T-helper 2 cell treated with Interferon-gamma antibody and Interleukin-4, amounts not matched to agents 5 μg/mL and 100 μg/mL, for 36 hours (primary cell): Measurements from ENCODE around the gene TESK1.
"Not testable (repeated sequence)": the region's sequence is repeated elsewhere in the genome, so short reads cannot be mapped to it uniquely, and the experiment has no call there.

Source experiments
- DNase-seq: peaks from one replicate; pipeline ENCODE4 v3.0.0; 2021; ENCODE audit warnings: low spot score
- H3K27ac Mint-ChIP-seq: one replicate; pipeline ENCODE4 v1.8.0; 2021; ENCODE audit warnings: mild to moderate bottlenecking, mixed read lengths
- H3K27me3 Mint-ChIP-seq: one replicate; pipeline ENCODE4 v1.8.0; 2021; ENCODE audit warnings: low read depth, mixed read lengths
- H3K36me3 Mint-ChIP-seq: one replicate; pipeline ENCODE4 v1.8.0; 2021; ENCODE audit warnings: low read depth, mixed read lengths
- H3K4me1 Mint-ChIP-seq: one replicate; pipeline ENCODE4 v1.8.0; 2021; ENCODE audit warnings: low read depth, mixed read lengths
- H3K4me3 Mint-ChIP-seq: one replicate; pipeline ENCODE4 v1.8.0; 2022; ENCODE audit warnings: mild to moderate bottlenecking, moderate library complexity, mixed read lengths
- H3K9me3 Mint-ChIP-seq: one replicate; pipeline ENCODE4 v1.8.0; 2021; ENCODE audit warnings: mixed read lengths

Gene TESK1

DNA sequence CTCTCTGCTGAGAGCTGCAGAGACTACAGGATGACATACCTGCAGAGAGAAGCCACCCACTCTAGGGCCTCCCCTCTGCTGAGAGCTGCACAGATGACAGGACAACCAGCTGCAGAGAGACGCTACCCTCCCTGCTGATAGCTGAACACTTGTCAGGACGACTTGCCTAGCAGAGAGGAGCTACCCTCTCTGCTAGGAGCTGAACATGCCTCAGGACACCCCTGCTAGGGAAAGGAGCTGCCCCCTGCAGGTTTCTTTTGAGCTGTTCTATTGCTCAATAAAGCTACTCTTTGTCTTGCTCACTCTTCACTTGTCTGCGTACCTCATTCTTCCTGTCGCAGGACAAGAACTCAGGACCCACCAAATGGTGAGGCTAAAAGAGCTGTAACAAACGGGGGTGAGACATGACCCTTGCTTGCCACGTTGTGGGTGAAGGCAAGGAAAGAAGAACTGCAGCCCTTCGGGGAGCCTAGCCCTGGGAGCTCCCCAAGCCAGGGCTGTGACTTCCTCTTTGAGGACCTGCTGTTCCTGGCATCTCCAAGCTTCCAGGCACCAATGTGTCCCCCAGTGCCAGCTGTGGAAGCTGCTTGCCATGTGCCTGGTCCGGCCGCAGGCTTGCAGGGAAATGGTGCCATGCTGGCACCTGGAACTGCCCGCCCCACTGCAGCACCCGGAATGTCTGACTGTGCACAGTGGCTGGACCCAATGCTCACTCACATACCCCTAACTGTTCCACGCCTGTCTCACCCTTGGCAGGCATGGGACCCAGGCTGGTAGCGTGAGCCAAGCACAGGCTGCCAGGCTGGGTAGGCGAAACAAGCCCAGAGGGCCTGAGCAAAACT, 5.1 kb upstream of the TESK1 start:
- no peaks in the 10 kb centered on the region for H3K27me3 Mint-ChIP-seq
- no peak overlapping the region for H3K4me3 Mint-ChIP-seq
- H3K36me3 Mint-ChIP-seq = no peaks in the 10 kb centered on the region

DNA sequence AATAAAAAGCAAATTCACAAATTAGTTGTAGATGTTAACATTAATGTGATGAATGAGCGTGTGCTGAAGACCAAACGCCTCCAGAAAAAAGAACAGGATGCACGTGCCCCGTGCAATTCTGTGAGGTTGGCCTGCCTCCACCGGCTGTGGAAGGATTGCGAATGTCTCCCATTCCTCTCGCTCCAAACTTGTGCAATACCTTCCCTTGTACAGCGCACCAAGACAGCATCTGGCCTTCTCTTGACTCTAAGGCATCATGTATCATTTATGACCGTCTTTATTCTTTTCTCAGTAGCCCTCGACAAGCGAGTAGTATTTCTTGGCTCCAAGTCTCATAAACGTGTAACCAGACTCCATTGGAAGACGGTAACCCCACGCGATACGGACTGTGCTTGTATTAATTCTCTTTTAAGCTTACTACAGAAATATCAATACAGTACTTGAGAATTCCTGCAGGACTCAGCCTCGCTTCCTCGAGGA, 1.5 kb upstream of the TESK1 start:
- Mint-ChIP-seq H3K27me3 (no peaks in the 10 kb centered on the region), H3K4me3 (peak overlapping the region; percentile 91), H3K4me1 (peaks cover 28% of the 10 kb centered on the region), H3K9me3 (no peaks in the 10 kb centered on the region), H3K27ac (peak overlapping the region; percentile 96), H3K36me3 (peaks cover 14% of the 10 kb centered on the region)
- peak; percentile 20 for DNase-seq

More for the DNA sequence above, 5.1 kb upstream of the TESK1 start:
- Mint-ChIP-seq H3K9me3 (no peaks in the 10 kb centered on the region), H3K27ac (no peak overlapping the region), H3K4me1 (peaks cover 16% of the 10 kb centered on the region)
- no peak for DNase-seq

DNA sequence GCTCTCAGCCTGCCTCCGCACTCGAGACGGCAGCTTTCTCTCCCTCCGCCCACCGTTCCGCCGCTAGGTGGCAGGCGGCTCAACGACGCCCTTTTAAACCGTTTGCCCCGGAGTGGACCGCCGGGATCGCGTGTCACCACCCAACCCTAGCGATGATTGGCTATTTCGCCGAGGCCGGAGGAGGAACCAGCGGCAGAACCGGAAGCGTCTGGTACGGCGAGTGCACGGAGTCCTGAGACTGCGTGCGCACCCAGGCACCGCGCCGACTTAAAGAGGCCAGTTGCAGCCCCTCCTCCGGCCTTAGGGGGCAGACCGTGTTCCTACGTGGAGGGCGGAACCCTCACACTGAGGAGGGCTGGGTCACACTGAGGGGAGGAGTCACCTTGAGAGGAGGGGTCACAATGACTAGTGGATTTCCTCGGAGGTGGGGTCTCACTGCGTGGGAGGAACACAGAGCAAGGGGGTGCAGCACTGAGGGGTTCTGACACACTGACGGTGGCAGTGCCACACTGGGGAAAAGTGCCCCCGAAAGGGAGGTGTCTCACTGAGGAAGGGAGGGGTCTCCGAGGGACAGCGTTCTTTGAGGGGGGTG, 980 bp upstream of the TESK1 start:
- Mint-ChIP-seq H3K27ac (peak overlapping the region; percentile 96), H3K27me3 (no peaks in the 10 kb centered on the region), H3K36me3 (peaks cover 17% of the 10 kb centered on the region), H3K4me1 (peaks cover 28% of the 10 kb centered on the region), H3K4me3 (peak overlapping the region; percentile 91), H3K9me3 (no peaks in the 10 kb centered on the region)
- peak; percentile 100 for DNase-seq

DNA sequence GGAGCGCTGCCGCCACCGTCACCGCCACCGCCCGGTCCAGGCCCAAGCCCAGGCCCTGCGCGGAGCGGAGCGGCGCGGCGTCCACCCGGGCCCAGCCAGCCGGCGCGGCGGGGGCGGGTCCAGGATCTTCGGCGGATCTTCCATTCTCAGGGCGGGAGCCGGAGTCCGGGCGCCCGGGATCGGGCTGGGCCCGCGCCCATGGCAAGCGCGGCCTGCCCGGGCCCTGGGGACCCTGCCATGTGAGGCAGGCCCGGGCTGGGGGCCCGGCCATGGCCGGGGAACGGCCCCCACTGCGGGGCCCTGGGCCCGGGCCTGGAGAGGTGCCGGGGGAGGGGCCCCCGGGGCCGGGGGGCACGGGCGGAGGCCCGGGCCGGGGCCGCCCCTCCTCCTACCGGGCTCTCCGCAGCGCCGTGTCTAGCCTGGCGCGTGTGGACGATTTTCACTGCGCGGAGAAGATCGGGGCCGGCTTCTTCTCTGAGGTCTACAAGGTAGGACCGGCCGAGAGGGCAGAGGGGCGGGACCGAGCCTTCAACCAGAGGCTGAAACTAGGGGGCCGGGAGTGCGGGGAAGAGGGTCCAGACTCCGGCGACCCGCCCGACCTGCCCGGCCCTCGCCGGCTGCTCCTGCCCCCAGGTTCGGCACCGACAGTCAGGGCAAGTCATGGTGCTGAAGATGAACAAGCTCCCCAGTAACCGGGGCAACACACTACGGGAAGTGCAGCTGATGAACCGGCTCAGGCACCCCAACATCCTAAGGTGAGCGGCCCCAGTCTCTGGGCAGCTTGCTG, 482 bp downstream of the TESK1 start:
- Mint-ChIP-seq H3K36me3 (peaks cover 17% of the 10 kb centered on the region), H3K27ac (peak overlapping the region; percentile 9), H3K27me3 (no peaks in the 10 kb centered on the region), H3K4me3 (peak overlapping the region; percentile 81), H3K9me3 (no peaks in the 10 kb centered on the region), H3K4me1 (peaks cover 28% of the 10 kb centered on the region)
- peak; percentile 32 for DNase-seq

DNA sequence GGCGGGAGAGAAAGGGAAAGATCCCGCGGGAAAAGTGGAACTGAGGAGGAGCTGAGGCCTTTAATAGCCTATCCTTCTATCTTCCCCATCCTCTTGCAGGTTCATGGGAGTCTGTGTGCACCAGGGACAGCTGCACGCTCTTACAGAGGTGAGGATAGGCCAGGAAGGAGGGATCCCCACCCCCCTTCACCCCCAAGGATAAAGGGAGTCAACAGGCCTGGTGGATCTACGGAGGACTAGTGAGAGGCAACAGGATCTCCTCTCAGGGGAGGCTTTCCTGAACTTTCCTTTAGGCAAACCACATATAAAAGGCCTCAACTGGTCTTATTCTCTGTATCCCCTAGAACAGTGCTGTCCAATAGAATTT, 1.1 kb downstream of the TESK1 start:
- Mint-ChIP-seq H3K27me3 (no peaks in the 10 kb centered on the region), H3K4me3 (peak overlapping the region; percentile 81), H3K9me3 (no peaks in the 10 kb centered on the region), H3K4me1 (peaks cover 28% of the 10 kb centered on the region), H3K27ac (no peak overlapping the region), H3K36me3 (peaks cover 17% of the 10 kb centered on the region)
- DNase-seq = no peak

DNA sequence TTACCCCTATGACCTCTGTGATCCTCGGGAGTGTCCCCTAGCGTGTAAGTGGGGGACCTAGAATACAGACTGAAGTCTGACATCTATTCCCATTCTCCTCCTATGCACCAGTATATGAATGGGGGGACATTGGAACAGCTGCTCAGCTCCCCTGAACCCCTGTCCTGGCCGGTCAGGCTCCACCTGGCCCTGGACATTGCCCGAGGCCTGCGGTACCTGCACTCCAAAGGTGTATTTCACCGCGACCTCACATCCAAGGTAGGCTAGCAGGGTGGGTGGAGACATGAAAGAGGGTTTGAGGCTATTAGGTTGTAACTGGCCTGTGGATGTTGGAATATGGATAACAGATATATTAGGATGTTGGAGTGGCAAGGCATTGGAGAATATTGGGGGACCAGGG, 1.7 kb downstream of the TESK1 start:
- Mint-ChIP-seq H3K27me3 (no peaks in the 10 kb centered on the region), H3K4me3 (peak overlapping the region; percentile 24), H3K27ac (no peak overlapping the region), H3K36me3 (peaks cover 22% of the 10 kb centered on the region), H3K9me3 (no peaks in the 10 kb centered on the region), H3K4me1 (peaks cover 32% of the 10 kb centered on the region)
- DNase-seq = no peak

DNA sequence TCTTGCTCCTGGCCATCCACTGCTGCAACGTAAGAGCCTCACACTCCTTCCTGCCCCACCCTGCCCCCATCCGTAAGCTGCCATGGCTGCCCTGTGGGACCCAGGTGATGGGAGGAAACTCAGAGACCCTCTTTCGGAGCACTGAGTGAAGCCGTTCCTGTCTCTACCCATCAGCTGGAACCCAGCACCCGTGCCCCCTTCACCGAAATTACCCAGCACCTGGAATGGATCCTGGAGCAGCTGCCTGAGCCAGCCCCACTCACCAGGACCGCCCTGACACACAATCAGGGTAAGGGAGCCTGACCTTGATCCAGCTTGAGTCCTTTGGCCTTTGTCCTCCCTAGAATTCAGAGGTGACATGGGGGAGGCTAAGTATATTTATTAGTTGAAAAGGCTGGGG, 3.2 kb downstream of the TESK1 start:
- Mint-ChIP-seq H3K27me3 (no peaks in the 10 kb centered on the region), H3K27ac (no peak overlapping the region), H3K9me3 (no peaks in the 10 kb centered on the region), H3K36me3 (peaks cover 22% of the 10 kb centered on the region), H3K4me3 (no peak overlapping the region), H3K4me1 (peaks cover 27% of the 10 kb centered on the region)
- no peak for DNase-seq

DNA sequence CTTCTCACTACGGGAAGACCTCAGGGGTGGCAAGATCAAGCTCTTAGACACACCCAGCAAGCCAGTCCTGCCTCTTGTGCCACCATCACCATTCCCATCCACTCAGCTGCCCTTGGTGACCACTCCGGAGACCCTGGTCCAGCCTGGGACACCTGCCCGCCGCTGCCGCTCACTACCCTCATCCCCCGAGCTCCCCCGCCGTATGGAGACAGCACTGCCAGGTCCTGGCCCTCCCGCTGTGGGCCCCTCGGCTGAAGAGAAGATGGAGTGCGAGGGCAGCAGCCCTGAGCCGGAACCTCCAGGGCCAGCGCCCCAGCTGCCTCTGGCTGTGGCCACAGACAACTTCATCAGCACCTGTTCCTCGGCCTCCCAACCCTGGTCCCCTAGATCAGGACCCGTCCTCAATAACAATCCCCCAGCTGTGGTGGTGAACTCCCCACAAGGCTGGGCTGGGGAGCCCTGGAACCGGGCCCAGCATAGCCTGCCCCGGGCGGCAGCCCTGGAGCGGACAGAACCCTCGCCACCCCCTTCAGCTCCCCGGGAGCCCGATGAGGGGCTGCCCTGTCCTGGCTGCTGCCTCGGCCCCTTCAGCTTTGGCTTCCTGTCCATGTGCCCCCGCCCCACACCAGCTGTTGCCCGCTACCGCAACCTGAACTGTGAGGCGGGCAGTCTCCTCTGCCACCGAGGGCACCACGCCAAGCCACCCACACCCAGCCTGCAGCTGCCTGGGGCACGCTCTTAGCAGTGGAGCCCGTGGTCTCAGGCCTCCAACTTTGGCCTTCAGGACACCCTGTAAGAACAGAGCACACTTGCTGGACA, 4.1 kb downstream of the TESK1 start:
- Mint-ChIP-seq H3K27ac (no peak overlapping the region), H3K36me3 (peaks cover 22% of the 10 kb centered on the region), H3K4me1 (peaks cover 19% of the 10 kb centered on the region), H3K27me3 (no peaks in the 10 kb centered on the region), H3K9me3 (no peaks in the 10 kb centered on the region), H3K4me3 (no peak overlapping the region)
- no peak for DNase-seq

DNA sequence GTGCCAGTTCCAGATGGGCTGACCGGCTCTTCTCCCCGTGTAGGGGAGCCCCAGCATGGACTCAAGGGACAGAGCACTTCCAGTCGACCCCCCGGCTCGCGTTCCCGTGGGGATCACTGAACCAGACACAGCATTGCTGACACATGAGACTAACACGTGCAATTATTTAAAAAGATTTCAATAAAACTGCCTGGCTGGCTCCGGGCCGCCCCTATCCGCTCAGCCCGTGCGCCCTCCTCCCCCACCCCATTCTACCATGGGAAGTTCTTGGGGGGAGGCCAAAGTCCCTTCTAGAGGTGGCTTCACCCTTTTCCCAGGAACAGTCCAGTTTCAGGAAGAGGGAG, 4.7 kb downstream of the TESK1 start:
- Mint-ChIP-seq H3K9me3 (no peaks in the 10 kb centered on the region), H3K4me3 (no peak overlapping the region), H3K27me3 (no peaks in the 10 kb centered on the region), H3K4me1 (peaks cover 15% of the 10 kb centered on the region), H3K27ac (no peak overlapping the region), H3K36me3 (peaks cover 22% of the 10 kb centered on the region)
- DNase-seq = no peak

DNA sequence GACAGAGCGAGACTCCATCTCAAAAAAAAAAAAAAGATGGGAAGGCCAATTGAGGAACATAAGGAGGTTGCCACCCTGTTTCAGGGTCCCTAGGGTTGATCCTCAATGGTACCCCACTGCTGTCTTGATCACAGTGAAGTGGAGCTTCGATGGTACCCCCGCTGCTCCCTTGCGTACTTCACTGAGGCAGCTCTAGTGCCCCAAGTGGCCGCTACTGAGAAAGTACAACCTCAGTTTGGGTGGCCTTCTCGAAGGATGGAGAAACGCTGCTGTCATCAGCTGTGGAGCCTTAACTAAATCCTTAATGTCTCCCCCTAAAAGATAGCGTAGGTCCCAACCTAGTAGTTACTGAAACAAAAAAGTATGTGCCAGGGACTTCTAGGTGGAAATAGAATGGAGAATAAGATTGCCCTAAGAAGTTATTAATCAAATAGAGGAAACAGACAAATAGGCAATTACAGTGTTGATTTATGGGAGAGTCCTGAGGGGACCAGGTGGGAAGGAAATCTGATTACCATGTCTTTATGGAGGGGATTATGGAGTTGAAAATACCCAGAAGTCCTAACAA, 6.3 kb downstream of the TESK1 start:
- Mint-ChIP-seq H3K27ac (no peak overlapping the region), H3K27me3 (no peaks in the 10 kb centered on the region), H3K4me1 (peaks cover 13% of the 10 kb centered on the region), H3K4me3 (no peak overlapping the region), H3K9me3 (no peaks in the 10 kb centered on the region), H3K36me3 (peaks cover 22% of the 10 kb centered on the region)
- peak; percentile 38 for DNase-seq

DNA sequence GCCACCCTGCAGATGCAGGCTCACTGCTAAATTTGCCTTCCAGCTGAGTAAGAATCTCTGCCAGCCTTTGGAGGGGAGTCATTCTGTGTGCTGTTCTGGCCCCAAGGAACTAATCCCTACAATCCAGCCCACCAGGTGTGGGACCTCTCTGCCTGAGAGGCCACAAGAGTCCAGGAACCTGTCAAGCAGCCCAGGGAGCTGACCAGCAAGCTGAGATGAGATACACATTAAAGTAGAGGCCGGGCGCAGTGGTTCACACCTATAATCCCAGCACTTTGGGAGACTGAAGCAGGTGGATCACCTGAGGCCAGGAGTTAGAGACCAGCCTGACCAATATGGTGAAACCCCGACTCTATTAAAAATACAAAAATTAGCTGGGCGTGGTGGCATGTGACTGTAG, 7.0 kb downstream of the TESK1 start:
- not testable (repeated sequence) for H3K27ac Mint-ChIP-seq, H3K4me3 Mint-ChIP-seq, H3K27me3 Mint-ChIP-seq, H3K9me3 Mint-ChIP-seq, DNase-seq
- Mint-ChIP-seq H3K4me1 (peaks cover 13% of the 10 kb centered on the region), H3K36me3 (peaks cover 18% of the 10 kb centered on the region)

DNA sequence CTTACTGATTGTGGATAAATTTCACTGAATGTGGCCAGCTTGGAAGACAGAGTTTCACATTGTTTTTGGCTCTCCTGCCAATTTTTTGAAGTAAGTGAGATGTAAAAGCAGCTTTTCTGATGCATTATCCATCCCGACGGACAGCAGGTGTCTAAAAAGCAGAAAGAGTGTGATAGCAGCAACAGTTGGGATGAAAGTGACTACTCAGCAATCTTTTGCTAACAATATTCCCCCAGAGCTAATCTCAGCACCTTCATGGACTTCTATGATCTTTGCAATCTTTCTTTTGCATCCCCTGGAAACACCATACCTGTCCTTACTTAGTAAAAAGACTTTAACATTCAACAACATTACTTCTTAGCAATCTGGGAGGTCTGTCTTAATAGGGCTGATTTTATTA, 7.8 kb downstream of the TESK1 start:
- Mint-ChIP-seq H3K36me3 (peaks cover 13% of the 10 kb centered on the region), H3K27me3 (no peaks in the 10 kb centered on the region), H3K4me3 (no peak overlapping the region), H3K9me3 (no peaks in the 10 kb centered on the region), H3K4me1 (peaks cover 18% of the 10 kb centered on the region), H3K27ac (no peak overlapping the region)
- DNase-seq = no peak

DNA sequence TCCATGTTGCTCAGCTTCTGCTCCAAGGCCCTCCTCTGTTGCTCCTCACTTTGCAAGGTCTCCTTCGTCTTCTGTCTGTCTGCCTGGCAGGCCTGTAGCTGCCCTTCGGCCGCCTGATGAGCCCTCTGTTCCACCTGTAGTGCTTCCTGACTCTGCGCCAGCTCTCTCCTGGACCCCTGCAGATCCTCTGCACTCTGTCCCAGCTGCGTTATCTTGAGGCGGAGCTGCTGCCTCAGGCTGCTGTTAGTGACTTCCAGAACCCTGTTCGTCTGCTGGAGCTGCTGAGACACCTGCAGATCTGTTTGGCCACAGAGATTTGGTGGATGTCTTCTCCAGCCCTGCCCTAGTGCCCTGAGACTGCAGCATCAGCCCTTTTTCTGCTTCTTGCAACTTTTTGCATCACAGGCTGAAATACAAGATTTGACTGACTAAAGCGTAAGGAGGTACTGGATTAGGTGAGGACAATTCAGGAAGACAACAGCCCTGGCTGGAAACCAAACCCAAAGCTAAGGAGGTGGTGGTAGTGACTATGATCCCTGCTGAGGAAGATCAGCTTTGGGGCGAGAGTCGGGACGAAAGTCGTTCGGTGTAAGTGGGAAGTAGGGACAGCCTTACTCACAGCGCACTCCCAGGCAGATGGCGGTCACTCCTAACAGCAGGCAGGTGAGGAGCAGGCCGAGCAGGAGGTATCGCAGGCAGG, 11.1 kb downstream of the TESK1 start:
- DNase-seq = no peak
- peak overlapping the region; percentile 81 for H3K4me3 Mint-ChIP-seq
- peak overlapping the region; percentile 86 for H3K27ac Mint-ChIP-seq
- H3K36me3 Mint-ChIP-seq = peaks cover 5% of the 10 kb centered on the region
- H3K9me3 Mint-ChIP-seq = no peaks in the 10 kb centered on the region
- H3K4me1 Mint-ChIP-seq = peaks cover 38% of the 10 kb centered on the region
- H3K27me3 Mint-ChIP-seq = no peaks in the 10 kb centered on the region
